Duodenal mucosa (tissue), 2 donors: ENCODE measurements around the gene PCYT1B.
"Not testable (repeated sequence)": the region's sequence is repeated elsewhere in the genome, so short reads cannot be mapped to it uniquely, and the experiment has no call there.

ENCODE experiments used
- H3K27ac ChIP-seq: one replicate; pipeline ENCODE4 v1.7.0; 2013; ENCODE audit warnings: low read depth, low read length
- H3K27me3 ChIP-seq, 2 donors: one replicate each; pipeline ENCODE4 v1.7.0; 2013; ENCODE audit warnings: low read length in 2 of 2, control low read depth in 1 of 2; ENCODE audit not compliant: insufficient read depth in 2 of 2, control insufficient read depth in 1 of 2
- H3K36me3 ChIP-seq, 2 donors: one replicate each; pipeline ENCODE4 v1.7.0; 2013; ENCODE audit warnings: low read length in 2 of 2, control low read depth in 1 of 2; ENCODE audit not compliant: insufficient read depth in 2 of 2, control insufficient read depth in 1 of 2
- H3K4me1 ChIP-seq, 2 donors: one replicate each; pipeline ENCODE4 v1.7.0; 2013; ENCODE audit warnings: low read length in 2 of 2, control low read depth in 1 of 2; ENCODE audit not compliant: insufficient read depth in 2 of 2, control insufficient read depth in 1 of 2
- H3K4me3 ChIP-seq, 2 donors: one replicate each; pipeline ENCODE4 v1.7.0; 2013; ENCODE audit warnings: low read length in 2 of 2, low read depth in 1 of 2
- H3K9ac ChIP-seq, 2 donors: one replicate each; pipeline ENCODE4 v1.7.0; 2013; ENCODE audit warnings: low read length in 2 of 2, low read depth in 1 of 2
- H3K9me3 ChIP-seq, 2 donors: one replicate each; pipeline ENCODE4 v1.7.0; 2013; ENCODE audit warnings: low read length in 2 of 2, control low read depth in 1 of 2; ENCODE audit not compliant: control insufficient read depth in 1 of 2

PCYT1B gene

GRCh38 chrX:24648495-24648894 is 1.3 kb upstream of the PCYT1B start:
- Histone ChIP-seq H3K27ac (no peak overlapping the region), H3K9ac (no peak overlapping the region), H3K9me3 (no peaks in the 10 kb centered on the region), H3K4me3 (no peak overlapping the region), H3K4me1 (peaks cover 0 to 4% of the 10 kb centered on the region in 2 donors), H3K27me3 (no peaks in the 10 kb centered on the region), H3K36me3 (no peaks in the 10 kb centered on the region)

GRCh38 chrX:24646745-24647182 is 383 bp downstream of the PCYT1B start:
- no peaks in the 10 kb centered on the region for H3K36me3 ChIP-seq
- peaks cover 0 to 4% of the 10 kb centered on the region in 2 donors for H3K4me1 ChIP-seq
- H3K27ac ChIP-seq: no peak overlapping the region
- H3K27me3 ChIP-seq: no peaks in the 10 kb centered on the region
- H3K9ac ChIP-seq: no peak overlapping the region
- no peaks in the 10 kb centered on the region for H3K9me3 ChIP-seq
- peak overlapping the region; percentile 15 to 34 for H3K4me3 ChIP-seq

GRCh38 chrX:24646006-24646405 is 1.1 kb downstream of the PCYT1B start:
- Histone ChIP-seq H3K9me3 (no peaks in the 10 kb centered on the region), H3K27ac (no peak overlapping the region), H3K4me3 (no peak overlapping the region), H3K36me3 (no peaks in the 10 kb centered on the region), H3K27me3 (no peaks in the 10 kb centered on the region), H3K9ac (no peak overlapping the region), H3K4me1 (peaks cover 0 to 4% of the 10 kb centered on the region in 2 donors)

- H3K36me3 ChIP-seq: no peaks in the 10 kb centered on the region
- H3K4me1 ChIP-seq: peaks cover 0 to 4% of the 10 kb centered on the region in 2 donors
- no peaks in the 10 kb centered on the region for H3K9me3 ChIP-seq
- no peak overlapping the region for H3K9ac ChIP-seq
- no peak overlapping the region for H3K27ac ChIP-seq
- H3K27me3 ChIP-seq: no peaks in the 10 kb centered on the region
- no peak overlapping the region for H3K4me3 ChIP-seq
These were observed 4.0 kb downstream of the PCYT1B start for GRCh38 chrX:24643116-24643515.

- Histone ChIP-seq H3K4me3 (no peak overlapping the region), H3K9ac (no peak overlapping the region), H3K9me3 (no peaks in the 10 kb centered on the region), H3K4me1 (no peaks in the 10 kb centered on the region), H3K27me3 (no peaks in the 10 kb centered on the region), H3K36me3 (no peaks in the 10 kb centered on the region), H3K27ac (no peak overlapping the region)
These were observed 17.4 kb downstream of the PCYT1B start for GRCh38 chrX:24629701-24630100.

GRCh38 chrX:24619647-24620046 is 27.5 kb downstream of the PCYT1B start:
- no peaks in the 10 kb centered on the region for H3K27me3 ChIP-seq
- H3K27ac ChIP-seq: no peak overlapping the region
- H3K4me1 ChIP-seq: no peaks in the 10 kb centered on the region
- no peaks in the 10 kb centered on the region for H3K9me3 ChIP-seq
- no peak overlapping the region for H3K9ac ChIP-seq
- no peak overlapping the region for H3K4me3 ChIP-seq
- no peaks in the 10 kb centered on the region for H3K36me3 ChIP-seq

- H3K27me3 ChIP-seq: no peaks in the 10 kb centered on the region
- H3K9me3 ChIP-seq: no peaks in the 10 kb centered on the region
- H3K36me3 ChIP-seq: no peaks in the 10 kb centered on the region
- no peak overlapping the region for H3K9ac ChIP-seq
- H3K4me3 ChIP-seq: no peak overlapping the region
- H3K4me1 ChIP-seq: no peaks in the 10 kb centered on the region
- no peak overlapping the region for H3K27ac ChIP-seq
These were observed 36.6 kb downstream of the PCYT1B start for GRCh38 chrX:24610516-24610915.

GRCh38 chrX:24607616-24608015 is 39.5 kb downstream of the PCYT1B start:
- no peaks in the 10 kb centered on the region for H3K4me1 ChIP-seq
- no peak overlapping the region for H3K9ac ChIP-seq
- no peaks in the 10 kb centered on the region for H3K27me3 ChIP-seq
- H3K27ac ChIP-seq: no peak overlapping the region
- no peaks in the 10 kb centered on the region for H3K9me3 ChIP-seq
- H3K4me3 ChIP-seq: no peak overlapping the region
- no peaks in the 10 kb centered on the region for H3K36me3 ChIP-seq

GRCh38 chrX:24605941-24606340 is 41.2 kb downstream of the PCYT1B start:
- not testable (repeated sequence) for H3K9me3 ChIP-seq, H3K36me3 ChIP-seq, H3K27ac ChIP-seq

GRCh38 chrX:24603191-24603590 is 44.0 kb downstream of the PCYT1B start:
- Histone ChIP-seq H3K9me3 (no peaks in the 10 kb centered on the region), H3K36me3 (no peaks in the 10 kb centered on the region), H3K9ac (no peak overlapping the region), H3K4me3 (no peak overlapping the region), H3K4me1 (no peaks in the 10 kb centered on the region), H3K27me3 (no peaks in the 10 kb centered on the region), H3K27ac (no peak overlapping the region)

More at GRCh38 chrX:24605941-24606340, 41.2 kb downstream of the PCYT1B start:
- not testable (repeated sequence) for H3K4me1 ChIP-seq, H3K27me3 ChIP-seq, H3K4me3 ChIP-seq, H3K9ac ChIP-seq

- no peaks in the 10 kb centered on the region for H3K36me3 ChIP-seq
- no peaks in the 10 kb centered on the region for H3K4me1 ChIP-seq
- H3K27me3 ChIP-seq: no peaks in the 10 kb centered on the region
- no peak overlapping the region for H3K9ac ChIP-seq
- no peak overlapping the region for H3K4me3 ChIP-seq
- H3K27ac ChIP-seq: no peak overlapping the region
- no peaks in the 10 kb centered on the region for H3K9me3 ChIP-seq
These were observed 45.3 kb downstream of the PCYT1B start for GRCh38 chrX:24601858-24602257.
